ENCODE data around the gene NAV2. TPM values are rescaled to one million over a fixed set of nuclear protein-coding genes. Genes with fewer than 3 reads are reported as not detected.

NAV2 gene
- polyA plus RNA-seq, 3 donors = not detected

GRCh38 chr11:20029193-20029592, 316.6 kb downstream of the NAV2 start:
- no peaks in the 10 kb centered on the region for H3K9me3 ChIP-seq (replicated peaks in 1 of 2; ENCODE audit: control insufficient read depth in 1 of 2, insufficient read depth in 1 of 2, low read length in 2 of 2)
- WGBS (ENCODE audit: insufficient coverage) = 91% methylated on average over 3 of the region's 3 CpGs
- no peaks in the 10 kb centered on the region for H3K9me3 Mint-ChIP-seq
- peaks cover 5% of the 10 kb centered on the region in 3 donors for H3K27me3 Mint-ChIP-seq (ENCODE audit: low read depth in 3 of 3)
- no peaks in the 10 kb centered on the region for H3K4me1 ChIP-seq (ENCODE audit: control insufficient read depth in 1 of 2, insufficient read depth in 2 of 2, low read length in 2 of 2)
- no peak overlapping the region for H2AFZ ChIP-seq (ENCODE audit: insufficient read depth, low read depth, low read length, poor library complexity, severe bottlenecking)
- no peaks in the 10 kb centered on the region for H3K4me1 Mint-ChIP-seq
- no peak overlapping the region for H3K9ac ChIP-seq (ENCODE audit: insufficient read depth, low read length, poor library complexity, severe bottlenecking)
- no peaks in the 10 kb centered on the region for H3K36me3 Mint-ChIP-seq
- H3K79me2 ChIP-seq (ENCODE audit: insufficient read depth, low read length) = no peaks in the 10 kb centered on the region
- H3K4me2 ChIP-seq (replicated peaks; ENCODE audit: extremely low read depth, low read length, poor library complexity, severe bottlenecking) = no peak overlapping the region
- no peak for TF ChIP-seq CTCF (IDR thresholded peaks at IDR 0.05)
- H4K20me1 ChIP-seq (ENCODE audit: insufficient read depth, low read length) = no peaks in the 10 kb centered on the region
- H3K36me3 ChIP-seq (replicated peaks in 1 of 2; ENCODE audit: control insufficient read depth in 1 of 2, insufficient read depth in 2 of 2, low read length in 2 of 2) = no peaks in the 10 kb centered on the region
- intact Hi-C loops (cut with micrococcal nuclease) = no loop called here
- no peaks in the 10 kb centered on the region for H3K27me3 ChIP-seq (ENCODE audit: control insufficient read depth in 2 of 2, insufficient read depth in 2 of 2, low read length in 2 of 2)
- H3K27ac Mint-ChIP-seq = no peak overlapping the region
- no peak for DNase-seq
- H3K27ac ChIP-seq (ENCODE audit: low read depth in 1 of 2, low read length in 2 of 2) = no peak overlapping the region
- H3K4me3 ChIP-seq (replicated peaks in 1 of 3; ENCODE audit: low read depth in 2 of 3, low read length in 3 of 3) = no peak overlapping the region
- no peak overlapping the region for H3K4me3 Mint-ChIP-seq

GRCh38 chr11:20030472-20030871, 317.8 kb downstream of the NAV2 start:
- H3K27ac ChIP-seq (ENCODE audit: low read depth in 1 of 2, low read length in 2 of 2) = no peak overlapping the region
- DNase-seq = no peak
- Mint-ChIP-seq H3K27me3 (ENCODE audit: low read depth in 3 of 3) (peaks cover 3 to 8% (median 5%) of the 10 kb centered on the region in 3 donors), H3K36me3 (no peaks in the 10 kb centered on the region), H3K4me1 (no peaks in the 10 kb centered on the region), H3K9me3 (no peaks in the 10 kb centered on the region), H3K27ac (no peak overlapping the region), H3K4me3 (no peak overlapping the region)
- no peak overlapping the region for H3K4me3 ChIP-seq (replicated peaks in 1 of 3; ENCODE audit: low read depth in 2 of 3, low read length in 3 of 3)
- H2AFZ ChIP-seq (ENCODE audit: insufficient read depth, low read depth, low read length, poor library complexity, severe bottlenecking) = no peak overlapping the region
- no peaks in the 10 kb centered on the region for H3K79me2 ChIP-seq (ENCODE audit: insufficient read depth, low read length)
- H3K9me3 ChIP-seq (replicated peaks in 1 of 2; ENCODE audit: control insufficient read depth in 1 of 2, insufficient read depth in 1 of 2, low read length in 2 of 2) = no peaks in the 10 kb centered on the region
- no peak for TF ChIP-seq CTCF (IDR thresholded peaks at IDR 0.05)
- no peaks in the 10 kb centered on the region for H3K36me3 ChIP-seq (replicated peaks in 1 of 2; ENCODE audit: control insufficient read depth in 1 of 2, insufficient read depth in 2 of 2, low read length in 2 of 2)
- intact Hi-C loops (cut with micrococcal nuclease) = no loop called here
- H3K4me1 ChIP-seq (ENCODE audit: control insufficient read depth in 1 of 2, insufficient read depth in 2 of 2, low read length in 2 of 2) = no peaks in the 10 kb centered on the region
- H4K20me1 ChIP-seq (ENCODE audit: insufficient read depth, low read length) = no peaks in the 10 kb centered on the region
- no peak overlapping the region for H3K4me2 ChIP-seq (replicated peaks; ENCODE audit: extremely low read depth, low read length, poor library complexity, severe bottlenecking)
- no peaks in the 10 kb centered on the region for H3K27me3 ChIP-seq (ENCODE audit: control insufficient read depth in 2 of 2, insufficient read depth in 2 of 2, low read length in 2 of 2)
- no peak overlapping the region for H3K9ac ChIP-seq (ENCODE audit: insufficient read depth, low read length, poor library complexity, severe bottlenecking)
- no CpG with 5 or more reads among the region's 1 CpG for WGBS (ENCODE audit: insufficient coverage)

Measured in CD14-positive monocyte (primary cell).